ENCODE data around the gene PHF3. TPM values are rescaled to one million over a fixed set of nuclear protein-coding genes. Genes with fewer than 3 reads are reported as not detected.

Gene PHF3
- total and polyA plus RNA-seq, 12 donors: 4.3 to 46.3 (median 39.6) TPM

GRCh38 chr6:63739094-63739687 is 103.6 kb downstream of the PHF3 start:
- intact Hi-C loops (cut with DNase I): no loop called here
- Histone ChIP-seq H3K4me1 (no peaks in the 10 kb centered on the region), H3K36me3 (no peaks in the 10 kb centered on the region), H3K4me3 (no peak overlapping the region), H3K9me3 (peaks cover 0 to 17% (median 0%) of the 10 kb centered on the region in 11 donors), H3K27ac (no peak overlapping the region), H3K27me3 (no peaks in the 10 kb centered on the region)
- no peak for ATAC-seq
- DNase-seq: no peak
- no peak for TF ChIP-seq CTCF (IDR thresholded peaks at IDR 0.05)
- 20 to 27% methylated on average over 1 of the region's 1 CpG for WGBS, 2 donors

- no peak for TF ChIP-seq CTCF (IDR thresholded peaks at IDR 0.05)
- no peaks in the 10 kb centered on the region for H3K36me3 ChIP-seq
- DNase-seq: no peak
- no peaks in the 10 kb centered on the region for H3K4me1 ChIP-seq
- intact Hi-C loops (cut with DNase I): no loop called here
- H3K9me3 ChIP-seq: peaks cover 0 to 14% (median 0%) of the 10 kb centered on the region in 11 donors
- no peak overlapping the region for H3K4me3 ChIP-seq
- H3K27ac ChIP-seq: no peak overlapping the region
- H3K27me3 ChIP-seq: no peaks in the 10 kb centered on the region
- ATAC-seq: no peak
- 39 to 50% methylated on average over 2 of the region's 2 CpGs for WGBS, 2 donors
Measured at GRCh38 chr6:63740709-63741108, 105.1 kb downstream of the PHF3 start.

GRCh38 chr6:63742060-63742459 is 106.5 kb downstream of the PHF3 start:
- Histone ChIP-seq H3K4me3 (no peak overlapping the region), H3K9me3 (peaks cover 0 to 18% (median 0%) of the 10 kb centered on the region in 11 donors), H3K4me1 (no peaks in the 10 kb centered on the region), H3K27ac (no peak overlapping the region), H3K36me3 (no peaks in the 10 kb centered on the region), H3K27me3 (no peaks in the 10 kb centered on the region)
- no peak for TF ChIP-seq CTCF (IDR thresholded peaks at IDR 0.05)
- DNase-seq (no peak), ATAC-seq (no peak)
- intact Hi-C loops (cut with DNase I): no loop called here

GRCh38 chr6:63743691-63744090 is 108.1 kb downstream of the PHF3 start:
- ATAC-seq (no peak), DNase-seq (no peak)
- H3K27me3 ChIP-seq: no peaks in the 10 kb centered on the region
- H3K9me3 ChIP-seq: peaks cover 0 to 11% (median 0%) of the 10 kb centered on the region in 11 donors
- no peak overlapping the region for H3K27ac ChIP-seq
- H3K4me3 ChIP-seq: no peak overlapping the region
- H3K4me1 ChIP-seq: no peaks in the 10 kb centered on the region
- H3K36me3 ChIP-seq: no peaks in the 10 kb centered on the region
- intact Hi-C loops (cut with DNase I): no loop called here
- no peak for TF ChIP-seq CTCF (IDR thresholded peaks at IDR 0.05)
